A549 (cell line): ENCODE data around the gene HNRNPA3.

Source experiments
- CTCF ChIP-seq: fragments of >200 bp; sonication (Bioruptor Twin); formaldehyde crosslinking; IDR thresholded peaks from 3 replicates; pipeline ENCODE4 v1.5.1; 2016
- EP300 ChIP-seq, 2 experiments: fragments of >200 bp; sonication (Bioruptor Twin); formaldehyde crosslinking; IDR thresholded peaks; 2 replicates in 1 of 2; 3 replicates in 1 of 2; pipeline ENCODE4 v1.6.1; 2016 to 2017
- ESRRA ChIP-seq: fragments of 150-350 bp; IDR thresholded peaks from 2 replicates; pipeline ENCODE4 v1.6.1; 2014; ENCODE audit warnings: mild to moderate bottlenecking, low read length, borderline replicate concordance
- KDM1A ChIP-seq: fragments of 200-600 bp; sonication (generic); IDR thresholded peaks from 2 replicates; pipeline ENCODE4 v1.6.1; 2016; ENCODE audit warnings: low read depth, mild to moderate bottlenecking
- MAFK ChIP-seq: fragments of 450-650 bp; IDR thresholded peaks from 2 replicates; pipeline ENCODE4 v1.6.1; 2014; ENCODE audit not compliant: partially characterized antibody
- MAX ChIP-seq: IDR thresholded peaks from 2 replicates; pipeline ENCODE4 v1.6.1; 2012
- NFE2L2 ChIP-seq: fragments of 150-350 bp; conservative IDR thresholded peaks from 2 replicates; pipeline ENCODE4 v1.6.1; 2014; ENCODE audit warnings: low read length
- PHF8 ChIP-seq: fragments of 200-600 bp; sonication (generic); IDR thresholded peaks from 2 replicates; pipeline ENCODE4 v1.6.1; 2016; ENCODE audit warnings: low read depth, mild to moderate bottlenecking, antibody characterized with exemption, moderate library complexity, borderline replicate concordance
- POLR2A ChIP-seq: IDR thresholded peaks from 2 replicates; pipeline ENCODE4 v1.6.1; 2012; ENCODE audit warnings: mild to moderate bottlenecking, low read length
- RFX5 ChIP-seq: fragments of 450-650 bp; IDR thresholded peaks from 2 replicates; pipeline ENCODE4 v1.7.1; 2014; ENCODE audit warnings: antibody characterized with exemption, mild to moderate bottlenecking, moderate library complexity
- RNF2 ChIP-seq: fragments of 200-600 bp; sonication (generic); IDR thresholded peaks from 2 replicates; pipeline ENCODE4 v1.6.1; 2016; ENCODE audit warnings: low read depth, mild to moderate bottlenecking, antibody characterized with exemption, moderate library complexity, borderline replicate concordance
- SMC3 ChIP-seq: fragments of >200 bp; sonication (Bioruptor Twin); formaldehyde crosslinking; IDR thresholded peaks from 3 replicates; pipeline ENCODE4 v1.6.1; 2018; ENCODE audit warnings: inconsistent platforms
- SREBF2 ChIP-seq: fragments of 450-650 bp; IDR thresholded peaks from 2 replicates; pipeline ENCODE4 v1.6.1; 2014; ENCODE audit warnings: mild to moderate bottlenecking, moderate library complexity

GRCh38 chr2:177204417-177204816, 8.2 kb upstream of the HNRNPA3 start:
- TF ChIP-seq CTCF (no peak), SMC3 (no peak), PHF8 (no peak), POLR2A (no peak), RFX5 (no peak), KDM1A (no peak), RNF2 (no peak), SREBF2 (no peak), EP300 (IDR thresholded peaks at IDR 0.05) (no peak), ESRRA (no peak), MAX (no peak), NFE2L2 (no peak), MAFK (no peak)
